HG03045 (cell line): ENCODE results near the gene MATK.

Source experiments
- ATAC-seq: cut with Tn5 transposase; IDR thresholded peaks from one replicate; pipeline ENCODE4 v1.9.1; 2021; ENCODE audit warnings: mild to moderate bottlenecking, moderate library complexity; ENCODE audit not compliant: unreplicated experiment

MATK gene

DNA sequence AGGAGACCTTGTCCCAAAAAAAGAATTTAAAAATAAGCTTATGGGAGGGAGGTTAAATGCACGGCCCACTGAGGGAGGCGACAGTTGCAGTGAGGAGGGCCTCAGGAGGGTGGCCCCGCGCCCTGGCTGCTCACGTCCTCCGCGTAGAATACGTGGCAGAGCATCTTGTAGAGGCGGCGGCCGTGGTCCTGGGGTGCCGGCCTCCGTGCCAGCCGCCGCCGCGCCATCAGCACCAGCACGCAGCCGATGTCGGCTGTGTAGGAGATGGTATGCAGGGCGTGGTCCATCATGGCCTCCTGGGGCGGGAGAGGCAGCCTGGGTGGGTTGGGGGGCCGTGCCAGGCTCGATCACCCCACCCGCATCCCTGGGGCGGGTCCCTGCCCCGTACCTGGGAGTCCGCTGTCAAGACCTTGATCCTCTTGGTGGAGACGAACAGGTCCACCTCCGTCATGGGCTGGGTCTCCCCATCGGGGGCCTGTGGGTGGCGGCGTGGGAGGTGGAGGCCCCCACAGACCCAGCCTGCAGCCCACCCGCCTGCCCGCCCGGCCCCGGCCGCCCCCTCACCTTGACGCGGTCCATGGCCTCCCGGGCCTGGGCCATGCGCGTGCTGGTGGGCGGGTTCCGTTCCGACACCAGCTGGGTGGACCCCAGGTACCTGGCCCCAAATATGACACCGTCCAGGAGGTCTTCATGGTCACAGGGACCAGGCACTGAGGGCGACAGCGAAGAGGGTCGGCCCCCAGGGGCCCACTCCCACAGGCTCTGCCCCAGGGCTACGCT, 32.4 kb downstream of the MATK start:
- ATAC-seq, result no peak

DNA sequence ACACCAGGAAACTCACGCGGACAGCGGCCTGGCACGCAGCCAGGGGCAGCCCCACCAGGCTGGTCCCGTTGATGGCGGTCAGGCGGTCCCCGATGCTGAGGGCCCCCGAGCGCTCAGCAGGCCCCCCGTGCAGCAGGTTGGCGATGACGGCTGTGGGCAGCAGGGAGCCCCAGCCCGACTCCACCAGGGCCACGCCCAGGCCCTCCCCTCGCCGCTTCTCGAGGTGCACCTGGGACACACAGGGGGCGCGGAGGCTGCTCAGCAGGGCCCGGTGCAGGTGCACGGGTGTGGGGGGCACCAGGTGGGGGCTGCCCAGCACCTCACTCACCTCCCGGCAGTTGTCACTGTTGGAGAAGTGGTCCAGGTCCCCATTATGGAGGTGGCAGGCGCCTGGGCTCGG, 33.7 kb downstream of the MATK start:
- no peak for ATAC-seq

DNA sequence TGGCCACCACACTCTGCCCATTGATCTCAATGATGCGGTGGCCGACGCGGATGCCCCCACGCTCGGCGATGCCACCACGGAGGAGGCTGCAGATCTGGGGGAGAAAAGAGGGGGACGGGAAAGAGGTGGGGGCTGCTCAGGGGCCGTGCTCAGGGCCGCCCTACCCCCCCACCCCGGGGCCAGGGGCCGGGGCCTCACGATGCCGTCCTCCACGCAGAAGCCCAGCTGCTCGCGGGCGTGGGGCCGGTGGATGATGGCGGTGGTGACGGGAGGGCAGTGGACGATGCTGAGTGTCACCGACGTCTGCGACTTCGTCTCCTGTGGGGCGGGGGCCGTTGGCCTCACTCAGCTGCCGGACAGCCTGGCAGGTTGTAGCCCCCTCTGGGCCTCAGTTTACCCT, 34.9 kb downstream of the MATK start:
- no peak for ATAC-seq

DNA sequence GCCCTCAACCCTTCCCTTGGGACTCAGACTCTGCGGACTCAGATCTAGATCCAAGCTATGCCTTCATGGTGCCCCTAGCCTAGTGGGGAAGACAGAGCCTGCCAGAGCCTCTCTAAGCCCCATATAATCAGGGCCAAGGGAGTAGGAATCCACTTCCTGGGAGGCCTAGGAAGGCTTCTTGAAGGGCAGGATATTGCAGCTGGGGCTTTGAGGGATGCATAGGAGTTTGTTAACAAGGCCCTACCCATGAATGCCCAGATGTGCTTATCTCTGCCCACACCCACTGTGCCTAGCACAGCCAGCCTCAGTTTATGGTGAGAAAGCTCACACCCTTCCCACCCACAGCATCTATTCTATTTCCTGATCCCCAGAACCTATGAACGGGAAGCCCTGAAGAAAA, 36.0 kb downstream of the MATK start:
- ATAC-seq, result no peak

DNA sequence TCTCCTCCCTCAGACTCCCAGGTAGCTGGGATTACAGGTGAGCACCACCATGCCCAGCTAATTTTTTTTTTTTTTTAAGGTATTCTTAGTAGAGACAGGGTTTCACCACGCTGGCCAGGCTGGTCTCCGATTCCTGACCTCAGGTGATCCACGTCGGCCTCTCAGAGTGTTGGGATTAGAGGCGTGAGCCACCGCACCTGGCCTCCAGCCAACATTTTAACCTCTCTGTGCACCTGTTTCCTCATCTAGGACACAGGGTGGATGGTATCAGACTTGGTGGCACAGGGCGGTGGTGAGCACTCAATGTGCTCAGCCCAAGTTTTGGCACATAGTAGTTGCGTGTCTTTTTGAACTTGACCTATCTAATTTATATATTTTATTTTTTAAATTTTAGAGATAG, 37.2 kb downstream of the MATK start:
- ATAC-seq, result no peak

DNA sequence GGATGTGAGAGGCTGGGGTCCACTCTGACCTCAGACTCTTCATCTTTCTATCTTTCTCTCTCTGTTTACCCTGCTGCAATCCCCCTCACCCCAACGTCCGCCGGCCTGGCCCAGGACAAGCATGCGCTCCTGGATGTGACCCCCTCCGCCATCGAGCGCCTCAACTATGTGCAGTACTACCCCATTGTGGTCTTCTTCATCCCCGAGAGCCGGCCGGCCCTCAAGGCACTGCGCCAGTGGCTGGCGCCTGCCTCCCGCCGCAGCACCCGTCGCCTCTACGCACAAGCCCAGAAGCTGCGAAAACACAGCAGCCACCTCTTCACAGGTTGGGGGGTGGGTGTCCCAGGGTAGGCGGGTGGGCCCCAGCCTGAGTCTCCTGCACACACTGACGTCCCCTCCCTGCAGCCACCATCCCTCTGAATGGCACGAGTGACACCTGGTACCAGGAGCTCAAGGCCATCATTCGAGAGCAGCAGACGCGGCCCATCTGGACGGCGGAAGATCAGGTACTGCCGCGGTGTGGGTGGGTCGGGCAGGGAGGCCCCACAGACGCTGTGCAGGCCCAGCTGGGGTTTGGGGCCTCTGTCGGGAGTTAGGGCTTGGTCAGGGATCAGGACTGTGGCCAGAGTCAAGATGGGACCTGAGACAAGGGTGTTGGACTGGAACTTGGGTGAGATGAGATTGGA, 39.7 kb downstream of the MATK start:
- ATAC-seq, result no peak

DNA sequence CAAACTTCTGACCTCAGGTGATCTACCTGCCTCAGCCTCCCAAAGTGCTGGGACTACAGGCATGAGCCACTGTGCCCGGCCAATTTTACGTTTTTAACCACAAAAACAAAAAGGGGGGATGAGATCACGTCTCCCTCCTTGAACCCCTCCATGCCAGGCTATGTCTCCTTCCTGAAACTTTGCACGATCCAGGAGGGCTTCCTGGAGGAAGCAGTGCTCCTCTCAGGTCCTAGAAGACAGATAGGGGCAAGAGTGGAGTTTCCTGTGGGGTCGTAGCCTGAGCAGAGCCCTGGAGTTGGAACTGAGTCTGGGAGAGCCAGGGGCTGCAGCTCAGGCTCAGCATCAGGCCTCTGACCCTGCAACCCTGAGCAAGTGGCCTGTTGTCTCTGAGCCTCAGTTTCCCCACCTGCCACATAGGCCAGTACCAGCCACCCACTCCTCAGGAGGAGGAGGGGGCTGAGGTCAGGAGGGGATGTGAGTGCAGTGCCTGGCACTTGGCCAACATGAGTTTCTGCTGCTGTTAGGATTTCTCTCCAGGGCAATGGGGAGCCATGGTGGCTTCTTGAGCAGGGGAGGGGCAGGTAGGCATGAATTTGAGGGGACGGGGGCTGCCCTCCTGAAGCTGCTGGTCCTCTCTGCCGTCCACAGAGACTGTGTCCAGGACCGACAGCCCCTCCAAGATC, 40.7 kb downstream of the MATK start:
- ATAC-seq, result no peak

DNA sequence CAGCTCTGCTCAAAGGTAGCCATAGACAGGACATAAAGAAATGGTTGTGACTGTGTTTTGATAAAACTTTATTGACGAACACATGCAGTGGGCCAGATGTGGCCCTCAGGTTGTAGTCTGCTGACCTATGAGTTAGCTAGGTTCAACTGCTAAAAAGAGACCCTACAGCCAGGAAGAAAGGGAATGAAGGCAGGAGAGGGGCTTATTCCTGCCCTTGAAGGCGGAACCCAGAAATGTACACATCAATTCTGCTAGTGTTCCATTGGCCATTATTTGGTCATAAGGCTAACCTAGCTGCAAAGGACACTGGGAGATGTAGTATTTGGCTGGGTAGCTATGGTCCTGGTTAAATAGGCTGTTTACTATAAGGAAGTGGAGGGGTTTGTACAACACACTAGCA, 42.7 kb downstream of the MATK start:
- ATAC-seq, result no peak

DNA sequence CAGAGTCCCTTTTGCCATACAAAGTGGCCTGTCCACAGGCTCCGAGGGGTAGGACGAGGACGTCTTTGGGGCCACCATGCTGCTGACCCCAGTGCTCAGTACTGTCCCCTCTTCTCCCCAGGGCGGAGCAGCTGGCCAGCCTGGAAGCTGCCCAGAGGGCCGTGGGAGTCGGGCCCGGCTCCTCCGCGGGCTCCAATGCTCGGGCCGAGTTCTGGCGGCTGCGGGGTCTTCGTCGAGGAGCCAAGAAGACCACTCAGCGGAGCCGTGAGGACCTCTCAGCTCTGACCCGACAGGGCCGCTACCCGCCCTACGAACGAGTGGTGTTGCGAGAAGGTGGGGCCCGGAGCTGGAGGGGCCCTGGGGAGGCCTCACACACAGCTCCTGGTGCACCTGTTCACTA, 45.8 kb downstream of the MATK start:
- ATAC-seq, result no peak

DNA sequence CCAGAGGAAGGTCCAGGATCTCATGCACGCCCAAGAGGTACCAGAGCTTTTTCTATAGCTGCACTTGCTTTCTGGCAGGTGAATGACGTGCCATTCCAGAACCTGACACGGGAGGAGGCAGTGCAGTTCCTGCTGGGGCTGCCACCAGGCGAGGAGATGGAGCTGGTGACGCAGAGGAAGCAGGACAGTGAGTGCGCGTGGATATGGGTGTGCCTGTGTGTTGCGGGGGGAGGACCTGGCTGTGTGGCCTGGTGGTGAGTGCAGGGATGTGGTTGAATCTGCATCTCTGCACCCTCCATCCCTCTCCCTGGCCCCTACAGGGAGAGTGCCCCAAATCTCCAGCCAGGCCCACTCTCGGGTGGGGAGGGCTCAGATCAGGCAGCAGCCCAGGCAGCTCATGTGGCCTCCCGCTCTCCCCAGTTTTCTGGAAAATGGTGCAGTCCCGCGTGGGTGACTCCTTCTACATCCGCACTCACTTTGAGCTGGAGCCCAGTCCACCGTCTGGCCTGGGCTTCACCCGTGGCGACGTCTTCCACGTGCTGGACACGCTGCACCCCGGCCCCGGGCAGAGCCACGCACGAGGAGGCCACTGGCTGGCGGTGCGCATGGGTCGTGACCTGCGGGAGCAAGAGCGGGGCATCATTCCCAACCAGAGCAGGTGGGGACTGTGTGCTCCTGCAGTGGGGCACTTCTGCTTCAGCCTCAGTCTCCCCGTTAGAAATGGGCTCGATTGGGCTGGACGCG, 47.5 kb downstream of the MATK start:
- ATAC-seq, result no peak

DNA sequence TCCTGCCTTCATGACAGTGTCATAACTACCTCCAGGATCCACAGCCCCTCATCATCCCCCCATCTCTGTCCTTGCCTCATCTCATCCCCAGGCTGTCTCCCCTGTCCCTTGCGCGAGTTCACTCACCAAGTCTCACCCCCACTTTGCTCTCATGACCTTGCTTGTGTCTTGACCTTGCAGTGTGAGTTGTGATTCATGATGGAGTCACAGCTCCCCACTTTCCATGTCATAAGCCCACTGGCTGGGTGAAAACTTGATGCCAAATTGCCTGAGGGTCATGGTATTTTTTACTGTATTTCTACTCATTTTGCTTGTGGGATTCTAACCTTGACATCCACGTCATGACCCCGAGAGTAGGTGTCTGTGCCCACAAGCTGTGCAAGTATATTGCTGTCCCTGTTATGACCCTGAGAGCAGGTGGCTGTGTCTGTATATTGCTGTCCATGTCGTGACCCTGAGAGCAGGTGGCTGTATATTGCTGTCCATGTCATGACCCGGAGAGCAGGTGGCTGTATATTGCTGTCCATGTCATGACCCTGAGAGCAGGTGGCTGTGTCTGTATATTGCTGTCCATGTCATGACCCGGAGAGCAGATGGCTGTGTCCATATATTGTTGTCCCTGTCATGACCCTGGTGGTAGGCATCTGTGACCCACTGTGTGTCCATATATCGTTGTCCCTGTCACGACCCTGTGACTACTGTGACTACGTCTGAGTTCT, 48.5 kb downstream of the MATK start:
- no peak for ATAC-seq

DNA sequence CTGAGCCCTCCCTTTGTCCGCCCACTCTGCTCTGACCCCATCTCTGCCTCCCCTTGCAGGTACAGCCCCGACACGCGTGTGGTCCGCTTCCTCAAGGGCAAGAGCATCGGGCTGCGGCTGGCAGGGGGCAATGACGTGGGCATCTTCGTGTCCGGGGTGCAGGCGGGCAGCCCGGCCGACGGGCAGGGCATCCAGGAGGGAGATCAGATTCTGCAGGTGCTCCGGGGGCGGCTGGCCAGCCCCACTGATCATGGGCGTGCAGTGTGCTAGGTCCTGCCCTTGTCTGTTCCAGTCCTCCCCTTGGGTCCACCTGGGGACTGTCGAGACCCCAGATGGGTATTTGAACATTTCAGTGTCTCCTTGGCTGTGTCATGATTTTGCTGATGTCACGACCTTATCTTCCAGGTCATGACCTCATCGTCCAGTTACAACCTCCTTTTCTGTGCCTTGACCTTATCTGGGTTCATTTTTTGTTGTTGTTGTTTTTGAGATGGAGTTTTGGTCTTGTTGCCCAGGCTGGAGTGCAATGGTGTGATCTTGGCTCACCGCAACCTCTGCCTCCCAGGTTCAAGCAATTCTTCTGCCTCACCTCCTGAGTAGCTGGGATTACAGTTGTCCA, 50.0 kb downstream of the MATK start:
- no peak for ATAC-seq

DNA sequence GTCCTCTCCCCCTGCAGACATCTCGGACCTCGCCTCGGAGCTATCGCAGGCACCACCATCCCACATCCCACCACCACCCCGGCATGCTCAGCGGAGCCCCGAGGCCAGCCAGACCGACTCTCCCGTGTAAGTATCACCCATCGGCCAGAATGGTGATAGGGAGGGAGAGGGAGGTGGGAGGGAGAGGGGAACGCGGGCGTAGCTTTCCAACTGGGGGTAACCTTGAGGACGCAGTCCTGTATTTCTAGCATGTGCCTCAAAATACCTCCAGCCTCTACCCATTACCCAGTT, 51.9 kb downstream of the MATK start:
- ATAC-seq, result no peak

DNA sequence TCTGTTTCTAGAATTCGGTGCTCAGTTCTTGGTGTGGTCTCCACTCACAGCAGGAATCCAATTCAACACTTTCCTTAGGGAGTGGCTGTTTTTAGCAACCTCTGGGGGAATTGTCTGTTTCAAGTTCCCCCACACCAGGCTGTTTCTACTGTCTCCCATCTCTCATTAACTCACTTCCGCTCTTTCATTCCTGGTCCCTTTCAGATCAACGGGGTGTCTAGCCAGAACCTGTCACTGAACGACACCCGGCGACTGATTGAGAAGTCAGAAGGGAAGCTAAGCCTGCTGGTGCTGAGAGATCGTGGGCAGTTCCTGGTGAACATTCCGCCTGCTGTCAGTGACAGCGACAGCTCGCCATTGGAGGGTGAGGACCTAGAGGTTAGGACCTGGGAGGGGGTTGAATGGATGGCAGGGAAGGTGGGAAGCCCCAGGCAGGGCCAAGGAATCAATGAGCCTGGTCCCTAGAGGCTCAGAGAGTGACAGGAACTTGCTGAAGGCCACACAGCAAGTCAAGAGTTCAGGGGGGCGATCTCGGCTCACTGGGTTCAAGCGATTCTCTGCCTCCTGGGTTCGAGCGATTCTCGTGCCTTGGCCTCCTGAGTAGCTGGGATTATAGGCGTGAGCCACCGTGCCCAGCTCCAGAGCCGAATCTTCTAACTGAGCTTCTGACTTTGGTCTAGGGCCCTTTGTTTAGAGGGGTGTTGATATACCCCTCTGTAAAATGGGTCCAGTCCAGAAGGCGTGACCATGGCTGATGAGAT, 52.5 kb downstream of the MATK start:
- no peak for ATAC-seq

DNA sequence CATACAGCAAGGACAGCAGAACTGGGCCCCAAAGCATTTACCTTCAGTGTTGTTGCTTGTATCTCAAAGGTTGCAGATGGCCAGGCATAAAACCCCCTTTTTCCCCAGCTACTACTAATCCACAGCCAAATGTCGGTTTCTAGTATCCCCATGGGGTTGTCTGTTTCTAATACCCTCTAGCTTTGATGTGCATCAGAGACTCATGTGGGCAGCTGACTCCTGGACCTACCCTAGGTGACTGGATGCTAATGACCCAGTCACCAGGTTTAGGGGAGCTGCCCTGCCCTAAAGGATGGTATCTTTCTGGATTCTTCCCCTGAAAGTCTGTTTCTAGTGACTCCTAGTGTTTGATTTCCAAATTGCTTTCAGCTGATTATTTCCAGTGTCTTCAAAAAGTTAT, 54.1 kb downstream of the MATK start:
- no peak for ATAC-seq

DNA sequence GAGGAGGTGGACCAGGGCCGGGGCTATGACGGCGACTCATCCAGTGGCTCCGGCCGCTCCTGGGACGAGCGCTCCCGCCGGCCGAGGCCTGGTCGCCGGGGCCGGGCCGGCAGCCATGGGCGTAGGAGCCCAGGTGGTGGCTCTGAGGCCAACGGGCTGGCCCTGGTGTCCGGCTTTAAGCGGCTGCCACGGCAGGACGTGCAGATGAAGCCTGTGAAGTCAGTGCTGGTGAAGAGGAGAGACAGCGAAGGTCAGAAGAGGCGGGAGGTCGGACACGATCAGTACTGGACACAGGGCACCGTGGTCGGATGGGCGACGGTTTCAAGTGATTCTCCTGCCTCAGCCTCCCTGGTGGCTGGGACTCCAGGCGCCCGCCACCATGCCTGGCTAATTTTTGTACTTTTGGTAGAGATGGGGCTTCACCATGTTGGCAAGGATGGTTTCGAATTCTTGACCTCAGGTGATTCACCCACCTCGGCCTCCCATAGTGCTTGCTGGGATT, 55.7 kb downstream of the MATK start:
- ATAC-seq, result no peak
